HL-60 (cell line): ENCODE results near the gene FUT7.

Experiments used
- DNase-seq, 2 experiments: peaks; one replicate each; pipeline ENCODE4 v3.0.0-alpha.2; 2010 to 2020; ENCODE audit warnings: low read depth in 1 of 2, low spot score in 1 of 2
- H3K27ac ChIP-seq: fragments of 250-450 bp; sonication (Bioruptor Pico); replicated peaks from 2 replicates; pipeline ENCODE4 v1.5.1; 2020; ENCODE audit warnings: mild to moderate bottlenecking, moderate library complexity
- H3K27me3 ChIP-seq: fragments of 250-450 bp; sonication (Bioruptor Pico); 2 replicates; pipeline ENCODE4 v1.5.1; 2021; ENCODE audit warnings: mild to moderate bottlenecking, moderate library complexity; ENCODE audit not compliant: insufficient read depth, poor library complexity, severe bottlenecking
- H3K4me3 ChIP-seq: replicated peaks from 2 replicates; pipeline ENCODE4 v1.5.1; 2011; ENCODE audit warnings: mild to moderate bottlenecking, control low read depth, low read length; ENCODE audit not compliant: insufficient read depth
- GABPA ChIP-seq: IDR thresholded peaks from 2 replicates; pipeline ENCODE4 v1.6.1; 2012; ENCODE audit warnings: low read depth
- POLR2AphosphoS5 ChIP-seq: IDR thresholded peaks from 2 replicates; pipeline ENCODE4 v1.6.1; 2012; ENCODE audit warnings: low read depth
- SPI1 ChIP-seq: IDR thresholded peaks from 2 replicates; pipeline ENCODE4 v1.6.1; 2012; ENCODE audit warnings: low read depth, mild to moderate bottlenecking, borderline replicate concordance
- TF ChIP-seq, protein P1 (sequence below): IDR thresholded peaks from one replicate; pipeline ENCODE4 v1.5.1; 2011; ENCODE audit warnings: low read length, control low read depth, inconsistent platforms; ENCODE audit not compliant: insufficient read depth
- TF ChIP-seq, protein P2 (sequence below): IDR thresholded peaks from 2 replicates; pipeline ENCODE4 v1.6.1; 2012; ENCODE audit warnings: low read depth; ENCODE audit not compliant: insufficient replicate concordance

The FUT7 gene

DNA sequence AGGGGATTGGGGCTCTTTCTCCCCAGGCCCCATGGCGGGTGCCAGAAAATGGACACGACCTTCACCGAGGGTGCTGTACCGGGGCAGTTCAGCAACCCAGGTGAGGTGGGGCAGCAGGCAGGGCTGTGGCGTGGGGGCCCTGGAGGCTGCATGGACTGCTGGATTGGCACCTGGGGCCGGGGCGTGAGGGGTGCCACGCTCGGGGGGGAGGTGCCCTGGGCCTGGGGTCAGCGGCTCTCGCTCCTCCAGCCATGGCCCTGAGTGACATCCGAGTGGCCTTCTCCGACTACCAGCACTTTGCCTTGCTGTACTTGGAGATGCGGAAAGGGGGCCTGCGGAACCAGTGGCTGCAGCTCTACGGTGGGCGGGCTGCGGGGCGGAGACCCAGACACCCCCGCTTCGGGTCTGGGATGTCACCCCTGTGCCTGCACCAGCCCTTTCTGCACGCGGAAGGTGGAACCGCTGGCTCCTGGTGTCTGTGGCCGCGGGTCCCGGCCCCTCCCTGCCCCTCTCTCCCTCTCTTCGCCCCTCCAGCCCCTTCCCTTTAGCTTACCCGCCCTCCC, 47.3 kb downstream of the FUT7 start:
- DNase-seq, result no peak
- Histone ChIP-seq H3K27me3 (peaks cover 25% of the 10 kb centered on the region), H3K4me3 (no peak overlapping the region), H3K27ac (no peak overlapping the region)
- TF ChIP-seq POLR2AphosphoS5 (no peak), GABPA (no peak), SPI1 (no peak)
- TF ChIP-seq, protein P1, sequence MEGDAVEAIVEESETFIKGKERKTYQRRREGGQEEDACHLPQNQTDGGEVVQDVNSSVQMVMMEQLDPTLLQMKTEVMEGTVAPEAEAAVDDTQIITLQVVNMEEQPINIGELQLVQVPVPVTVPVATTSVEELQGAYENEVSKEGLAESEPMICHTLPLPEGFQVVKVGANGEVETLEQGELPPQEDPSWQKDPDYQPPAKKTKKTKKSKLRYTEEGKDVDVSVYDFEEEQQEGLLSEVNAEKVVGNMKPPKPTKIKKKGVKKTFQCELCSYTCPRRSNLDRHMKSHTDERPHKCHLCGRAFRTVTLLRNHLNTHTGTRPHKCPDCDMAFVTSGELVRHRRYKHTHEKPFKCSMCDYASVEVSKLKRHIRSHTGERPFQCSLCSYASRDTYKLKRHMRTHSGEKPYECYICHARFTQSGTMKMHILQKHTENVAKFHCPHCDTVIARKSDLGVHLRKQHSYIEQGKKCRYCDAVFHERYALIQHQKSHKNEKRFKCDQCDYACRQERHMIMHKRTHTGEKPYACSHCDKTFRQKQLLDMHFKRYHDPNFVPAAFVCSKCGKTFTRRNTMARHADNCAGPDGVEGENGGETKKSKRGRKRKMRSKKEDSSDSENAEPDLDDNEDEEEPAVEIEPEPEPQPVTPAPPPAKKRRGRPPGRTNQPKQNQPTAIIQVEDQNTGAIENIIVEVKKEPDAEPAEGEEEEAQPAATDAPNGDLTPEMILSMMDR, result no peak
- TF ChIP-seq, protein P2, sequence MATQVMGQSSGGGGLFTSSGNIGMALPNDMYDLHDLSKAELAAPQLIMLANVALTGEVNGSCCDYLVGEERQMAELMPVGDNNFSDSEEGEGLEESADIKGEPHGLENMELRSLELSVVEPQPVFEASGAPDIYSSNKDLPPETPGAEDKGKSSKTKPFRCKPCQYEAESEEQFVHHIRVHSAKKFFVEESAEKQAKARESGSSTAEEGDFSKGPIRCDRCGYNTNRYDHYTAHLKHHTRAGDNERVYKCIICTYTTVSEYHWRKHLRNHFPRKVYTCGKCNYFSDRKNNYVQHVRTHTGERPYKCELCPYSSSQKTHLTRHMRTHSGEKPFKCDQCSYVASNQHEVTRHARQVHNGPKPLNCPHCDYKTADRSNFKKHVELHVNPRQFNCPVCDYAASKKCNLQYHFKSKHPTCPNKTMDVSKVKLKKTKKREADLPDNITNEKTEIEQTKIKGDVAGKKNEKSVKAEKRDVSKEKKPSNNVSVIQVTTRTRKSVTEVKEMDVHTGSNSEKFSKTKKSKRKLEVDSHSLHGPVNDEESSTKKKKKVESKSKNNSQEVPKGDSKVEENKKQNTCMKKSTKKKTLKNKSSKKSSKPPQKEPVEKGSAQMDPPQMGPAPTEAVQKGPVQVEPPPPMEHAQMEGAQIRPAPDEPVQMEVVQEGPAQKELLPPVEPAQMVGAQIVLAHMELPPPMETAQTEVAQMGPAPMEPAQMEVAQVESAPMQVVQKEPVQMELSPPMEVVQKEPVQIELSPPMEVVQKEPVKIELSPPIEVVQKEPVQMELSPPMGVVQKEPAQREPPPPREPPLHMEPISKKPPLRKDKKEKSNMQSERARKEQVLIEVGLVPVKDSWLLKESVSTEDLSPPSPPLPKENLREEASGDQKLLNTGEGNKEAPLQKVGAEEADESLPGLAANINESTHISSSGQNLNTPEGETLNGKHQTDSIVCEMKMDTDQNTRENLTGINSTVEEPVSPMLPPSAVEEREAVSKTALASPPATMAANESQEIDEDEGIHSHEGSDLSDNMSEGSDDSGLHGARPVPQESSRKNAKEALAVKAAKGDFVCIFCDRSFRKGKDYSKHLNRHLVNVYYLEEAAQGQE, result no peak

- no peak for DNase-seq
- H3K4me3 ChIP-seq, result no peak overlapping the region
- TF ChIP-seq, protein P1, result no peak
- TF ChIP-seq POLR2AphosphoS5, result no peak
- no peak for TF ChIP-seq SPI1
- no peak for TF ChIP-seq GABPA
- TF ChIP-seq, protein P2, result no peak
- H3K27ac ChIP-seq, result no peak overlapping the region
- peaks cover 25% of the 10 kb centered on the region for H3K27me3 ChIP-seq
These were observed 48.1 kb downstream of the FUT7 start for GRCh38 chr9:136983656-136984314.

- Histone ChIP-seq H3K27ac (no peak overlapping the region), H3K27me3 (peaks cover 25% of the 10 kb centered on the region), H3K4me3 (no peak overlapping the region)
- DNase-seq, result no peak
- TF ChIP-seq SPI1 (no peak), GABPA (no peak)
- TF ChIP-seq, protein P1, result no peak
These were observed 48.7 kb downstream of the FUT7 start for GRCh38 chr9:136983167-136983566.
